Sigmoid colon (tissue), 4 donors: ENCODE results near the gene FOXP3.

Source experiments
- EP300 ChIP-seq, 4 donors: sonication (generic); formaldehyde crosslinking; IDR thresholded peaks; one replicate each; pipeline ENCODE4 v1.6.1; 2017; ENCODE audit warnings: antibody characterized with exemption in 4 of 4
- POLR2A ChIP-seq, 2 donors: fragments of 450-650 bp; IDR thresholded peaks; one replicate each; pipeline ENCODE4 v1.6.1; 2016; ENCODE audit warnings: antibody characterized with exemption in 2 of 2, mild to moderate bottlenecking in 2 of 2, moderate library complexity in 2 of 2
- POLR2AphosphoS5 ChIP-seq, 4 donors: sonication (generic); formaldehyde crosslinking; IDR thresholded peaks; one replicate each; pipeline ENCODE4 v1.6.1; 2017; ENCODE audit warnings: antibody characterized with exemption in 4 of 4
- TF ChIP-seq, protein P1 (sequence below), 4 experiments: fragments of 450-650 bp in 3 of 4; fragments of 200-600 bp in 1 of 4; IDR thresholded peaks; one replicate each; pipeline ENCODE4 v1.5.1; 2016 to 2019; ENCODE audit warnings: antibody characterized with exemption in 4 of 4, mild to moderate bottlenecking in 3 of 4, moderate library complexity in 2 of 4

DNA sequence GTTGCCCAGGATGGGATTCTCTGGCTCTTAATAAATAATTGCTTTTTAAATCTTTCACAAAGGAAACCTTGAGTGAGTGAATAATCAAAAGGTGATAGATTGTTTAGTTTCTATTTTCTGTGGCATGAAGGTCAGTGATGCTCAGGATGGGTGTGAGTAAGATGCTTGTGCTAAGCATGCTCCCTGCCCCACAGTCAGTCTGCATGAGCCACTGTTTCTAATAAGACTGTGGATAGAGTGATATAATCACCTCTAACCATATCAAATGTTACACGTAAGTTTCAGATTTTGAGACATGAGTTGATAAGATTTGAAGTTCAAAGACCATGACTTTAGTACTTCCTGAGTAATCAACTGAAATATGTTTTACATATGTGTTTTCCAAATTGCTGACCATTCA is 36.2 kb upstream of the FOXP3 start:
- TF ChIP-seq POLR2AphosphoS5 (IDR thresholded peaks at IDR 0.05) (no peak), POLR2A (IDR thresholded peaks at IDR 0.05) (no peak), EP300 (IDR thresholded peaks at IDR 0.05) (no peak)
- TF ChIP-seq, protein P1, sequence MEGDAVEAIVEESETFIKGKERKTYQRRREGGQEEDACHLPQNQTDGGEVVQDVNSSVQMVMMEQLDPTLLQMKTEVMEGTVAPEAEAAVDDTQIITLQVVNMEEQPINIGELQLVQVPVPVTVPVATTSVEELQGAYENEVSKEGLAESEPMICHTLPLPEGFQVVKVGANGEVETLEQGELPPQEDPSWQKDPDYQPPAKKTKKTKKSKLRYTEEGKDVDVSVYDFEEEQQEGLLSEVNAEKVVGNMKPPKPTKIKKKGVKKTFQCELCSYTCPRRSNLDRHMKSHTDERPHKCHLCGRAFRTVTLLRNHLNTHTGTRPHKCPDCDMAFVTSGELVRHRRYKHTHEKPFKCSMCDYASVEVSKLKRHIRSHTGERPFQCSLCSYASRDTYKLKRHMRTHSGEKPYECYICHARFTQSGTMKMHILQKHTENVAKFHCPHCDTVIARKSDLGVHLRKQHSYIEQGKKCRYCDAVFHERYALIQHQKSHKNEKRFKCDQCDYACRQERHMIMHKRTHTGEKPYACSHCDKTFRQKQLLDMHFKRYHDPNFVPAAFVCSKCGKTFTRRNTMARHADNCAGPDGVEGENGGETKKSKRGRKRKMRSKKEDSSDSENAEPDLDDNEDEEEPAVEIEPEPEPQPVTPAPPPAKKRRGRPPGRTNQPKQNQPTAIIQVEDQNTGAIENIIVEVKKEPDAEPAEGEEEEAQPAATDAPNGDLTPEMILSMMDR (IDR thresholded peaks at IDR 0.05) = no peak
